GM21717 (cell line): ENCODE measurements around the gene C3orf18.
"Not testable (repeated sequence)": the region's sequence is repeated elsewhere in the genome, so short reads cannot be mapped to it uniquely, and the experiment has no call there.

ENCODE experiments used
- ATAC-seq: cut with Tn5 transposase; IDR thresholded peaks from one replicate; pipeline ENCODE4 v1.9.1; 2021; ENCODE audit warnings: mild to moderate bottlenecking, moderate library complexity; ENCODE audit not compliant: unreplicated experiment

Gene C3orf18

DNA sequence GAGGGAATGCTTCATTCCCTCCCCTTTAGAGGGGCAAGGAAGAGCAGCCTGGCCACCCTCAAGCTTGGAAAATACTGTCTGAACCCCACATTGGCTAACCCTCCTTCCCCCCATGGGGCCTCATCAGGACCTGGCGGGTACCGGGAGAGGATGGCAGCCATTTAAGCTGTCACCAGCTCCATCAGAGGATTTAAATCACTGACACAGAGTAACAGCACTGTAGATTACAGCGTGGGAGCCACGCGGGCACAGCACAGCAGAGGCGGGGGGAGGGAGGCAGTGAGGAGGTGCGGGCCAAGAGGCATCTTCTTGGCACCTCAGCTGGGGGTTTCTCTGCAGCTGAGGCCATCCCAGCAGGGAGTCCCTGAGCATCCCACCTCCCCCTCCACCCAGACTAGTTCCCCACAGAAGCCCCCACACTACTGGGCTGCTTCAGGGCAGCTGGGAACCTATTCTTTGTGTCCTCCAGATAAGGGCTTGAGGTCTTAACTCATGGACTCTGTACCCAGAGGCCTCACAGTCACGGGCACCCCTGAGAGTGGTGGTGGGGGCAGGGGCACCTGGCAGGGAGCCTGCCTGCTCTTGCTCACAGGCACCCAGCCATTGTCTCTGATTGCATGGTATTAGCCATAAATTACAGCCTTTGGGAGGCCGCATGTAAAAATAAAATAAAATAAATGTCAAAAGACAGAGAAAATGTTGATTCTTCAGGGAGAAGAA is 42.2 kb downstream of the C3orf18 start:
- ATAC-seq, result no peak

DNA sequence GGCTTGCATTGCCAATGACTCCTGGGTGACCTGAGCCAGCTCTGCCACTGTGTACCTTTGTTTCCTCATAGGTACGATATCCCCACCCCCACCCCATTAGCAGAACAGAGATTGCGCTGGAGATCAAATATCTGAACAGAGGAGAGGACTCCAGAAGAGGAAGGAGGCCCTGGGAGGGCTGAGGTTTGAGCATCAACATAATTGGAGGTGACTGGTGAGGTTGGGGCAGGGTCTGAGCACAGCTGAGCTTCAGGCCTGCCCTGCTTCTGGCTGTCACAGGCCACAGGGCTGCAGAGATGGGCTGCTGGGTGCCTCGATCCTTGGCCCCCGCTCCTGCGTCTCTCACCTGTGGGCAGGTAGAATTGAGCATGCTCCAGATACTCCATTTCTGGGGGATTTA is 42.8 kb downstream of the C3orf18 start:
- no peak for ATAC-seq

DNA sequence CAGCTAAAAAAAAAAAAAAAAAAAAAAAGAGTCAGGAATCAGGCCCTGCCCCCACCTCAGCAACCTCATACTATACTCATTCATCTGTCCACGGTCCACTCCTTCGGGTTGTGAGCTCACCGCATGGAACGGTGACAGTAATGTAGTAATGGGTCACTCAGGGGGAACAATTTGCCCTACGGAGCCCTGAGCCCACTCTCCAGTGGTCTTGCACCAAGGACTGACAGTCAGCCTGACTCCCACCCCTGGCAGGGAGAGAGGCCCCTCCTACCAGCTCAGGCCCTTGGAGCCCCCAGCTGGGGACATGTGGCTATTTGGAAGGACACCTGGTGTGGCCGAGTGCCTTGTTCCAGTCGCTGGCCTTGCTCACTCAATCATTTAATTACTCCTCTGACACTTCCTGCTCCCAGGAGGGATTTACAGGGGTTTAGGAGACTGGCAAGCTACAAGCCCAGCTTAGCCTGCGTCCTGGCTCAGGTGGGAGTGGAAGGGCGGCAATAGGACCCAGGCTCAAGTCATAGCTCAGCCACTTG is 44.2 kb downstream of the C3orf18 start:
- no peak for ATAC-seq

GRCh38 chr3:50521572-50521971 is 46.0 kb downstream of the C3orf18 start:
- no peak for ATAC-seq

GRCh38 chr3:50520849-50521248 is 46.7 kb downstream of the C3orf18 start:
- no peak for ATAC-seq

DNA sequence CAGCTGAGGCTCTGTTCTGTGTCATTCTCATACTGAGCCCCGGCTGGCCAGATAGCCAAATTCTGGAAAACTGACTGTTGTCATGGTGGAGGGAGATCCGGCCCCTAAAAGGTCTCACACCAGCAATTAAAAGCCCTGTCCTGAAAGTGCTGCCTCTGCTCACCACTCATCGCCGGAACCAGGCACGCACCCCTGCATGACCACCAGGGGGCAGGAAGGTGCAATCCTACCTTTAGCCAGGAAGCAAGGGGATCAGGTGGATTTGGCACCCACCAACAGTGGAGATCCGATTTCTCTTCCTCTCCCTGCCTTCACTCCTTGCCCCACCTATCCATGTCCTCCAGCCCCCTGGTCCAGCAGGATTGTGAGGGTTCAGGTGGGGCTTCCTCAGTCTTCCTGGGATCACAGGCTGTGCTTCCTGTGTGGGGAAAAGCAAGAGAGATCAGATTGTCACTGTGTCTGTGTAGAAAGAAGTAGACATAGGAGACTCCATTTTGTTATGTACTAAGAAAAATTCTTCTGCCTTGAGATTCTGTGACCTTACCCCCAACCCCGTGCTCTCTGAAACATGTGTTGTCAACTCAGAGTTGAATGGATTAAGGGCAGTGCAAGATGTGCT is 48.0 kb downstream of the C3orf18 start:
- no peak for ATAC-seq

- ATAC-seq, result no peak
Observed at GRCh38 chr3:50518436-50518835, 49.1 kb downstream of the C3orf18 start.

GRCh38 chr3:50517721-50518206 is 49.8 kb downstream of the C3orf18 start:
- ATAC-seq, result no peak

GRCh38 chr3:50516440-50516871 is 51.1 kb downstream of the C3orf18 start:
- ATAC-seq, result no peak

- ATAC-seq, result no peak
Observed at GRCh38 chr3:50515565-50516439, 51.7 kb downstream of the C3orf18 start.

DNA sequence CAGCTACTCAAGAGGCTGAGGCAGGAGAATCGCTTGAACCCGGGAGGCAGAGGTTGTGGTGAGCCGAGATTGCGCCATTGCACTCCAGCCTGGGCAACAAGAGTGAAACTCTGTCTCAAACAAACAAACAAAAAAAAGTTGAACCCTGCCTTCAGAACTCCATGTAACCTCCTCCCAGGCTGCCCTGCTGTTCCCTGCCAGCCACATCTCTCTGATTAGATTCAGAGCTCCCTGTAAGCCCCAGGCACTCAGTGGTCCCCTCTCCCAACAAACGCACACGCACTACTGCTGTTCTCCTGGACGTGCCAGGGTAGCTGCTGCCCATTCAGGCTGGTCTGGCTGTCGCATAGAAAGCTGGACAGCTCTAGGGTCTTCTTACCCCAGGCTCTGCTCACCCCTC is 54.6 kb downstream of the C3orf18 start:
- not testable (repeated sequence) for ATAC-seq

GRCh38 chr3:50512131-50512530 is 55.4 kb downstream of the C3orf18 start:
- ATAC-seq, result no peak

DNA sequence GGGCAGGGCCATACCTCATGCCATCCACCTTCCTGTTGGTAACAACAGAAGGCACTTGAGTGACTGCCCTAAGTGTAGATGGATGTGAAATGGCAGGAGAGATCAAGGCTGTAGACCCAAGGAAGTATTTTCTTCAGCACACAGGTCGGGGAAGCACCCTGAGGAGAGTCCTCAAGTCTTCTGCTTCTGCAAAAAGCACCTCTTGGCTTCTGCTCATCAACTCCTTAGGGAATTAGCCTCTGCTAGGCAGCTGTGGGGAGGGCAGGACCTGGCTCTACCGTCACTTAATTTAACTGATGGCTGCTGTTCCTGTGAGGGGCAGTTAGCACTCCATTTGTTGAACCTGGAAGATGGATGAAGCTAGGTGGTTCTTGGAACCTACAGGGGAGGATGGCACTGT is 57.2 kb downstream of the C3orf18 start:
- no peak for ATAC-seq

- ATAC-seq, result no peak
Observed at GRCh38 chr3:50509715-50510114, 57.8 kb downstream of the C3orf18 start.

DNA sequence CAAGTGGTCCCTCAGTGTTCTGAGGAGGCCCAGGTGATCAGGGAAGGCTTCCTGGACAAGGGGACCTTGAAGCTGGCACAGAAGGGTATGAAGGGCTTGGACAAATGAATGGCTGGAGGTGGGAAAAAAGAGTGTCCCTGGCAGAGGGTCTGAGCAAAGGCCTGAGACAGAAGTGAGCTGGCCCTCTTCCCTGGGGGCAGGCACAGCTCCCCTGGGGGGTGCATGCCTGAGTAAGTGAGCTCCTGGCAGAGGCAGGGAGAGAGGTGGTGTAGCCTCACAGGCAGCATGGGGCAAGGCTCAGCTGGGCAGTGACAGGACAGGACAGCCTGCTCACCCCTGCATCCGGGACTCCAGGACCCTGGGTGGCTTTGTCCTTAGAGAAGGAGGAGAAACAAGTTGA is 58.7 kb downstream of the C3orf18 start:
- no peak for ATAC-seq
